ENCODE data around the gene AMPD3.
"Not testable (repeated sequence)": the region's sequence is repeated elsewhere in the genome, so short reads cannot be mapped to it uniquely, and the experiment has no call there.

DNA sequence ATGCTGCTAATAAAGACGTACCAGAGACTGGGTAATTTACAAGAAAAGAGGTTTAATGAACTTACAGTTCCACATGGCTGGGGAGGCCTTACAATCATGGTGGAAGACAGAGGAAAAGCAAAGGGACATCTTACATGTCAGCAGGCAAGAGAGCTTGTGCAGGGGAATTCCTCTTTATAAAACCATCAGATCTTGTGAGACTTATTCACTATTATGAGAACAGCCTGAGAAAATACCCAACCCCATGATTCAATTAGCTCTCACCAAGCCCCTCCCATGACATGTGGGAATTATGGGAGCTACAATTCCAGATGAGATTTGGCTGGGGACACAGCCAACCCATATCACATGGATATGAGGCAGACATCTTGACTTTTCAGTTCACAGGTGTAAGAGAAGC lies 18.4 kb upstream of the AMPD3 start:
- TF ChIP-seq POLR2AphosphoS5 (IDR thresholded peaks at IDR 0.05): not testable (repeated sequence)
- TF ChIP-seq, protein P1, sequence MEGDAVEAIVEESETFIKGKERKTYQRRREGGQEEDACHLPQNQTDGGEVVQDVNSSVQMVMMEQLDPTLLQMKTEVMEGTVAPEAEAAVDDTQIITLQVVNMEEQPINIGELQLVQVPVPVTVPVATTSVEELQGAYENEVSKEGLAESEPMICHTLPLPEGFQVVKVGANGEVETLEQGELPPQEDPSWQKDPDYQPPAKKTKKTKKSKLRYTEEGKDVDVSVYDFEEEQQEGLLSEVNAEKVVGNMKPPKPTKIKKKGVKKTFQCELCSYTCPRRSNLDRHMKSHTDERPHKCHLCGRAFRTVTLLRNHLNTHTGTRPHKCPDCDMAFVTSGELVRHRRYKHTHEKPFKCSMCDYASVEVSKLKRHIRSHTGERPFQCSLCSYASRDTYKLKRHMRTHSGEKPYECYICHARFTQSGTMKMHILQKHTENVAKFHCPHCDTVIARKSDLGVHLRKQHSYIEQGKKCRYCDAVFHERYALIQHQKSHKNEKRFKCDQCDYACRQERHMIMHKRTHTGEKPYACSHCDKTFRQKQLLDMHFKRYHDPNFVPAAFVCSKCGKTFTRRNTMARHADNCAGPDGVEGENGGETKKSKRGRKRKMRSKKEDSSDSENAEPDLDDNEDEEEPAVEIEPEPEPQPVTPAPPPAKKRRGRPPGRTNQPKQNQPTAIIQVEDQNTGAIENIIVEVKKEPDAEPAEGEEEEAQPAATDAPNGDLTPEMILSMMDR (IDR thresholded peaks at IDR 0.05; ENCODE audit: poor library complexity, severe bottlenecking): not testable (repeated sequence)

Measured in neural cell (in vitro differentiated cells).